Measurements from ENCODE around the gene ARHGEF25. TPM values are rescaled to one million over a fixed set of nuclear protein-coding genes. Genes with fewer than 3 reads are reported as not detected.

The ARHGEF25 gene
- total and polyA plus RNA-seq, 2 of the 4 experiments (the other 2 are of a cell fraction) = 6.3 to 17.9 TPM

GRCh38 chr12:57571926-57572762, 39.1 kb upstream of the ARHGEF25 start:
- H3K9me1 ChIP-seq (ENCODE audit: insufficient read depth, low read length) = no peaks in the 10 kb centered on the region
- H2BK5ac ChIP-seq (ENCODE audit: low read depth, low read length, poor library complexity, severe bottlenecking) = no peak overlapping the region
- H3K14ac ChIP-seq (replicated peaks; ENCODE audit: low read depth, low read length) = no peak overlapping the region
- H3K4ac ChIP-seq (ENCODE audit: low read depth, low read length) = no peak overlapping the region
- no peak overlapping the region for H2BK15ac ChIP-seq (ENCODE audit: low read depth, low read length)
- no peaks in the 10 kb centered on the region for H3K36me3 ChIP-seq (ENCODE audit: control insufficient read depth, insufficient read depth, low read length)
- H2AFZ ChIP-seq (replicated peaks; ENCODE audit: low read length, poor library complexity) = no peak overlapping the region
- H3K4me3 ChIP-seq (ENCODE audit: insufficient read depth, low read depth, low read length) = no peak overlapping the region
- 93% methylated on average over 5 of the region's 12 CpGs; no CpG with 5 or more reads in 1 of the 2 experiments for WGBS, 2 experiments (ENCODE audit: extremely low coverage in 2 of 2, insufficient read length in 1 of 2)
- H3K4me2 ChIP-seq (ENCODE audit: low read depth, low read length) = no peak overlapping the region
- no peaks in the 10 kb centered on the region for H4K20me1 ChIP-seq (ENCODE audit: insufficient read depth, low read length)
- ATAC-seq (ENCODE audit: low read depth) (no peak), DNase-seq (no peak)
- peak overlapping the region; percentile 28 for H2AK9ac ChIP-seq (replicated peaks; ENCODE audit: low read depth, low read length, poor library complexity)
- H2BK120ac ChIP-seq (ENCODE audit: low read depth, low read length) = no peak overlapping the region
- dilution Hi-C loops (cut with HindIII; ENCODE audit: low sequenced_read_pairs, unreplicated experiment) (loop anchor here (25.0 kb wide), 1 partner anchor 90 kb away; no protein-coding TSS in a partner anchor), intact Hi-C loops (cut with micrococcal nuclease) (no loop called here), in situ Hi-C loops (cut with MboI; ENCODE audit: low sequenced_read_pairs) (no loop called here)
- no peak overlapping the region for H3K18ac ChIP-seq (ENCODE audit: low read depth, low read length)
- no peak overlapping the region for H2AK5ac ChIP-seq (ENCODE audit: low read depth, low read length)
- H3K27ac ChIP-seq (ENCODE audit: insufficient read depth, low read length) = no peak overlapping the region
- H3K9ac ChIP-seq (ENCODE audit: low read depth, low read length) = no peak overlapping the region
- no peaks in the 10 kb centered on the region for H3K4me1 ChIP-seq (ENCODE audit: control insufficient read depth, insufficient read depth, low read length)
- H3K79me1 ChIP-seq (ENCODE audit: low read depth in 1 of 2, low read length in 2 of 2) = no peaks in the 10 kb centered on the region
- no peak overlapping the region for H4K8ac ChIP-seq (ENCODE audit: low read depth in 2 of 2, low read length in 2 of 2)
- H3K27me3 ChIP-seq (ENCODE audit: control insufficient read depth, insufficient read depth, low read length) = peaks cover 16% of the 10 kb centered on the region
- no peak overlapping the region for H3K56ac ChIP-seq (ENCODE audit: extremely low read depth, insufficient read depth, low read length)
- BruUV-seq (replicated peaks) = no TSS peak
- H4K91ac ChIP-seq (ENCODE audit: insufficient read depth, low read depth, low read length) = no peak overlapping the region
- POLR2A ChIA-PET (ENCODE audit: unreplicated experiment) = no interaction called here
- H3K23ac ChIP-seq (ENCODE audit: low read depth, low read length) = no peak overlapping the region
- H4K5ac ChIP-seq (ENCODE audit: low read depth, low read length) = no peak overlapping the region
- H2BK20ac ChIP-seq (ENCODE audit: low read depth, low read length) = no peak overlapping the region
- no peaks in the 10 kb centered on the region for H3K9me3 ChIP-seq (ENCODE audit: control insufficient read depth, insufficient read depth, low read length)
- CTCF ChIA-PET = no interaction called here
- TF ChIP-seq RCOR1 (IDR thresholded peaks at IDR 0.05; ENCODE audit: insufficient replicate concordance, low read length) (no peak), RFX5 (IDR thresholded peaks at IDR 0.05; ENCODE audit: low read depth, low read length) (no peak), NFE2L2 (IDR thresholded peaks at IDR 0.05; ENCODE audit: low read depth, low read length) (no peak), POLR2A (IDR thresholded peaks at IDR 0.05; ENCODE audit: low read depth, low read length) (no peak), FOS (IDR thresholded peaks at IDR 0.05; ENCODE audit: low read depth, low read length) (no peak), CHD1 (IDR thresholded peaks at IDR 0.05; ENCODE audit: low read depth, low read length) (no peak), CEBPB (IDR thresholded peaks at IDR 0.05; ENCODE audit: low read depth, low read length) (no peak), RAD21 (IDR thresholded peaks at IDR 0.05; ENCODE audit: low read length) (no peak), BHLHE40 (IDR thresholded peaks at IDR 0.05; ENCODE audit: low read depth, low read length) (no peak), MXI1 (IDR thresholded peaks at IDR 0.05; ENCODE audit: borderline replicate concordance, low read depth, low read length) (no peak), MAFK (IDR thresholded peaks at IDR 0.05; ENCODE audit: low read depth, low read length) (no peak), MAZ (IDR thresholded peaks at IDR 0.05; ENCODE audit: borderline replicate concordance, low read depth, low read length) (no peak)
- TF ChIP-seq, protein P1, sequence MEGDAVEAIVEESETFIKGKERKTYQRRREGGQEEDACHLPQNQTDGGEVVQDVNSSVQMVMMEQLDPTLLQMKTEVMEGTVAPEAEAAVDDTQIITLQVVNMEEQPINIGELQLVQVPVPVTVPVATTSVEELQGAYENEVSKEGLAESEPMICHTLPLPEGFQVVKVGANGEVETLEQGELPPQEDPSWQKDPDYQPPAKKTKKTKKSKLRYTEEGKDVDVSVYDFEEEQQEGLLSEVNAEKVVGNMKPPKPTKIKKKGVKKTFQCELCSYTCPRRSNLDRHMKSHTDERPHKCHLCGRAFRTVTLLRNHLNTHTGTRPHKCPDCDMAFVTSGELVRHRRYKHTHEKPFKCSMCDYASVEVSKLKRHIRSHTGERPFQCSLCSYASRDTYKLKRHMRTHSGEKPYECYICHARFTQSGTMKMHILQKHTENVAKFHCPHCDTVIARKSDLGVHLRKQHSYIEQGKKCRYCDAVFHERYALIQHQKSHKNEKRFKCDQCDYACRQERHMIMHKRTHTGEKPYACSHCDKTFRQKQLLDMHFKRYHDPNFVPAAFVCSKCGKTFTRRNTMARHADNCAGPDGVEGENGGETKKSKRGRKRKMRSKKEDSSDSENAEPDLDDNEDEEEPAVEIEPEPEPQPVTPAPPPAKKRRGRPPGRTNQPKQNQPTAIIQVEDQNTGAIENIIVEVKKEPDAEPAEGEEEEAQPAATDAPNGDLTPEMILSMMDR (conservative IDR thresholded peaks at IDR 0.05; ENCODE audit: low read depth, low read length) = no peak
- TF ChIP-seq, protein P2, sequence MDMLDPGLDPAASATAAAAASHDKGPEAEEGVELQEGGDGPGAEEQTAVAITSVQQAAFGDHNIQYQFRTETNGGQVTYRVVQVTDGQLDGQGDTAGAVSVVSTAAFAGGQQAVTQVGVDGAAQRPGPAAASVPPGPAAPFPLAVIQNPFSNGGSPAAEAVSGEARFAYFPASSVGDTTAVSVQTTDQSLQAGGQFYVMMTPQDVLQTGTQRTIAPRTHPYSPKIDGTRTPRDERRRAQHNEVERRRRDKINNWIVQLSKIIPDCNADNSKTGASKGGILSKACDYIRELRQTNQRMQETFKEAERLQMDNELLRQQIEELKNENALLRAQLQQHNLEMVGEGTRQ (IDR thresholded peaks at IDR 0.05; ENCODE audit: low read depth, low read length) = no peak
- TF ChIP-seq, protein P3, sequence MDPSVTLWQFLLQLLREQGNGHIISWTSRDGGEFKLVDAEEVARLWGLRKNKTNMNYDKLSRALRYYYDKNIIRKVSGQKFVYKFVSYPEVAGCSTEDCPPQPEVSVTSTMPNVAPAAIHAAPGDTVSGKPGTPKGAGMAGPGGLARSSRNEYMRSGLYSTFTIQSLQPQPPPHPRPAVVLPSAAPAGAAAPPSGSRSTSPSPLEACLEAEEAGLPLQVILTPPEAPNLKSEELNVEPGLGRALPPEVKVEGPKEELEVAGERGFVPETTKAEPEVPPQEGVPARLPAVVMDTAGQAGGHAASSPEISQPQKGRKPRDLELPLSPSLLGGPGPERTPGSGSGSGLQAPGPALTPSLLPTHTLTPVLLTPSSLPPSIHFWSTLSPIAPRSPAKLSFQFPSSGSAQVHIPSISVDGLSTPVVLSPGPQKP (IDR thresholded peaks at IDR 0.05; ENCODE audit: borderline replicate concordance, low read depth, low read length) = no peak

All from IMR-90 (cell line).